IPS DF 6.9 (cell line): ENCODE data around the gene GDF15.
"Not testable (repeated sequence)": the region's sequence is repeated elsewhere in the genome, so short reads cannot be mapped to it uniquely, and the experiment has no call there.

ENCODE experiments used
- DNase-seq: peaks from one replicate; pipeline ENCODE4 v3.0.0-alpha.2; 2013; ENCODE audit warnings: low read depth, low spot score
- H3K27ac ChIP-seq: one replicate; pipeline ENCODE4 v1.5.1; 2013; ENCODE audit warnings: low read length, control low read depth
- H3K27me3 ChIP-seq: 2 replicates; pipeline ENCODE4 v1.6.1; 2013; ENCODE audit warnings: mild to moderate bottlenecking, low read length; ENCODE audit not compliant: control insufficient read depth, insufficient read depth
- H3K36me3 ChIP-seq: 2 replicates; pipeline ENCODE4 v1.6.1; 2013; ENCODE audit warnings: low read length; ENCODE audit not compliant: control insufficient read depth, insufficient read depth
- H3K4me1 ChIP-seq: 2 replicates; pipeline ENCODE4 v1.6.1; 2013; ENCODE audit warnings: low read length; ENCODE audit not compliant: control insufficient read depth, insufficient read depth
- H3K4me3 ChIP-seq: 2 replicates; pipeline ENCODE4 v1.5.1; 2013; ENCODE audit warnings: mild to moderate bottlenecking, low read length
- H3K9me3 ChIP-seq: 2 replicates; pipeline ENCODE4 v1.6.1; 2013; ENCODE audit warnings: low read length, inconsistent platforms; ENCODE audit not compliant: control insufficient read depth, insufficient read depth
- WGBS: extraction: QIAGEN DNeasy Blood & Tissue Kit; methylation state at CpG from one replicate; pipeline ENCODE4 v1.1.7; 2013; ENCODE audit warnings: mixed read lengths, missing lambda C conversion rate; ENCODE audit not compliant: insufficient read length, insufficient coverage; 5-methylcytosine and 5-hydroxymethylcytosine counted together

The GDF15 gene

DNA sequence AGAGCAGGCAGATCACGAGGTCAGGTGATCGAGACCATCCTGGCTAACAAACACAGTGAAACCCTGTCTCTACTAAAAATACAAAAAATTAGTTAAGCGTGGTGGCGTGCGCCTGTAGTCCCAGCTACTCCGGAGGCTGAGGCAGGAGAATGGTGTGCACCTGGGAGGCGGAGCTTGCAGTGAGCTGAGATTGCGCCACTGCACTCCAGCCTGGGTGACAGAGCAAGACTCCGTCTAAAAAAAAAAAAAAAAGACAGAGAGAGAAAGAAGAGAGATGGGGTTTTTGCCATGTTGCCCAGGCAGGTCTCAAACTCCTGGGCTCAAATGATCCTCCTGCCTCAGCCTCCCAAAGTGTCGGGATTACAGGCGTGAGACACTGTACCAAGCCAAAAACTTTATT, 19.8 kb downstream of the GDF15 start:
- H3K4me1 ChIP-seq, H3K36me3 ChIP-seq, H3K27me3 ChIP-seq, H3K27ac ChIP-seq, DNase-seq, H3K4me3 ChIP-seq, H3K9me3 ChIP-seq: not testable (repeated sequence)
- WGBS = no CpG with 5 or more reads among the region's 11 CpGs

DNA sequence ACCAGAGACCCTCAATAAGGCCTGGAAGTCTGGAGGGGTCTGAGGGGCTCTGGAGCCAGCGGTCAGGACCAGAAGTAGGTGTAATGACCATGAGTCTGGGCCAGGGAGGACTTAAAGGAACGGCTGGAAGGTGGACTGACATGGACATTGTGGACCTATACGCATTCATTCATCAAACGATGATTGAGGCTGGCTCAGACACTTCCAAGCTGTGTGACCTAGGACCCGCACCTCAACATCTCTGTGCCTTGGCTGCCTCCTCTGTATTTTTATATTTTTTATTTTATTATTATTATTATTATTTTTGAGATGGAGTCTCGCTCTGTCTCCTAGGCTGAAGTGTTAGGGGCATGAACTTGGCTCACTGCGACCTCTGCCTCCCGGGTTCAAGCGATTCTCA, 20.8 kb downstream of the GDF15 start:
- H3K4me1 ChIP-seq = no peaks in the 10 kb centered on the region
- no peaks in the 10 kb centered on the region for H3K9me3 ChIP-seq
- WGBS = no CpG with 5 or more reads among the region's 9 CpGs

GRCh38 chr19:18408053-18408476, 22.1 kb downstream of the GDF15 start:
- Histone ChIP-seq H3K27ac (no peak overlapping the region), H3K4me1 (no peaks in the 10 kb centered on the region), H3K4me3 (no peak overlapping the region), H3K27me3 (no peaks in the 10 kb centered on the region), H3K36me3 (no peaks in the 10 kb centered on the region), H3K9me3 (no peaks in the 10 kb centered on the region)
- DNase-seq = no peak
- no CpG with 5 or more reads among the region's 10 CpGs for WGBS

More for the DNA sequence above, 20.8 kb downstream of the GDF15 start:
- Histone ChIP-seq H3K36me3 (no peaks in the 10 kb centered on the region), H3K4me3 (no peak overlapping the region), H3K27ac (no peak overlapping the region), H3K27me3 (no peaks in the 10 kb centered on the region)
- DNase-seq = no peak

- no CpG with 5 or more reads among the region's 16 CpGs for WGBS
- Histone ChIP-seq H3K9me3 (no peaks in the 10 kb centered on the region), H3K36me3 (no peaks in the 10 kb centered on the region), H3K4me3 (no peak overlapping the region), H3K4me1 (0 out of 2 replicates have a peak, but pooled peaks cover 2% of the 10 kb centered on the region), H3K27me3 (no peaks in the 10 kb centered on the region), H3K27ac (no peak overlapping the region)
- no peak for DNase-seq
Measured at GRCh38 chr19:18412610-18413239, 26.8 kb downstream of the GDF15 start.

DNA sequence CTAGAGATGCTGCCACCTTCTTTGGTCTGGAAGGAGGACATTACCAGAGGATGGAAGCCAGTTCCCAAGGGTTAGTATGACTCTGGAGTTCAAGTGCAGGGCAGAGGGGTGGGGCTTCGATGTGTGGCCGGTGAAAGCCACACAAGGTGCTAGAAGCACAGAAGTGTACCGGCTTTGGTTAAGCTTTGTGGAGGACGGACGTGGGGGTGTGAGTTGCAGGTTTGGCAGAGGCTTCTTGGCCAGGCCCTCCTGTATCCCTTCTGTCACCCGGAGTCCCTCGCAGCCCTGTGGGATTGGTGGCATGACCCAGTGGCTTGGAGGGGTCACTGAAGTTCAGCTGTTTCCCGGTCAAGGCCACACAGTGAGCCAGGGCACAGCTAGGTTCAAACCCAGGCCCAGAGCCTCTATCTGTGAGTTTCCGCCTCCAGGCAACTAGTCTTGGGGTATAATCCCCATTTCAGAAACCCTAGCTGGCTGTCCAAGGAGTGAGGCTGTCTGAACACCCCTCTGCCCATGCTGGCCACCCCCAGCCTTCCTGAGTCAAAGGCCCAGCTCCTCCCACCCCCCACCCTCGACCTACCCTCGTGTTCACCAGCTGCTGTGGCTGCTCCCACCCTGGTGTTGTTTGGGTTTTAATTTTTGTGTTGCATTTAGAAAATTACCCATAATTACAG, 28.7 kb downstream of the GDF15 start:
- Histone ChIP-seq H3K27me3 (peaks cover 2% of the 10 kb centered on the region; the same call in 1 of the 2 replicates), H3K4me3 (no peak overlapping the region), H3K9me3 (no peaks in the 10 kb centered on the region), H3K4me1 (peaks cover 10% of the 10 kb centered on the region), H3K27ac (no peak overlapping the region), H3K36me3 (no peaks in the 10 kb centered on the region)
- WGBS = no CpG with 5 or more reads among the region's 11 CpGs
- DNase-seq = no peak

DNA sequence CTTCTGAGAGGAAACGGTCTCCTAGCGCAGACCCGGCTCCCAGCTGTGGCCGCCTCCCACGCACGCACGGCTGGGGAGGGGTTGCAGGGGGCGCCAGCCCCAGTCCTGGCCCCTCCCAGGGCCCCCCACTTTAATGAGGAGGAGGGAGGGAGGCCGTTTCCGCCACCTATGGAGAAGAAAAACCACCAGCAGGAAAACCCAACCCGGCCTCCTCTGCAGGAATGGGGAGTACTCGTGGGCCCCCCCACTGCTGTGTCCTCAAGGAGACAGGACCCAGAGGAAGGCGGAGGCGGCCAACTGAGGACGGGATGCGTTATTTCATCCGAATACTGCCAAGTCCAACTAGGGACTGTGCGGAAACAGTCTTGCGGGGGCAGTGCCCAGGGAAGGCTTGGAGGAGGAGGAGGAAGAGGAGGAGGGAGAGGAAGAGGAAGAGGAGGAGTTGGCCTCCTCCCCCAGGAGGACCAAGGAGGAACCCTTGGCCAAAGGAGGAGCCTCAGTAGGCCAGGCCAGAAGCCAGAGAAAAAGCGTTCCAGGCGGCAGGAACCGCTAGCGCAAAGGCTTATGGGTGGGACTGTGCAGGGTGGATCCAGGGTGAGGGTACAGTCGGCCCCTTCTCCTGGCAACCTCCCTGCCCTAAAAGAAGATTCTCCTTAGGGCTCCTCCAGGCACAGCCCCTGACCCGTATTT, 29.4 kb downstream of the GDF15 start:
- H3K27ac ChIP-seq = no peak overlapping the region
- no peak overlapping the region for H3K4me3 ChIP-seq
- WGBS = no CpG with 5 or more reads among the region's 25 CpGs

DNA sequence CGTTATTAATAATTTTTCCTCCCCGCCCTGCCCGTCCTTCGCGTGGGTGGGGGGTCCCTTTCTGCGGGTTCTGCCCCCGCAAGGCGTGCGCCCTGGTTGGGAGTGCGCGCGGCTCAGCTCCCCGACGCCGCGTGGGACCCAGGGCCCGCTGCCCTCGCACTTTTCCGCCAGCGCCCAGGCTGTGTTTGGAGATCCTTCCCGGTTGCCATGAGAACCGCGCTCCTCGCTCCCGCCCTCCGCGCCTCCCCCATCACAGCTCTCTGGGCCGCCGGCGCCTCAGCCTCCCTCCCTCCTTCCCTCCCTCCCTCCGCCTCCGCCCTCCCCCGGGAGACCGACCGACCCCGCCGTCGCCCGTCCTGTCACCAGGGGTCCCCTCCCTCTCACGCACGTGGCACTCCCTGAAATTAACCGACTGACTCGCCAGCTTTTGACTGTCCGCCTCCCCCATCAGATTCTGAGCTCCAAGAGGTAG, 30.9 kb downstream of the GDF15 start:
- peaks cover 10% of the 10 kb centered on the region for H3K4me1 ChIP-seq
- no CpG with 5 or more reads among the region's 44 CpGs for WGBS
- no peak overlapping the region for H3K27ac ChIP-seq

More for the DNA sequence above, 29.4 kb downstream of the GDF15 start:
- H3K27me3 ChIP-seq = peaks cover 2% of the 10 kb centered on the region; the same call in 1 of the 2 replicates
- H3K9me3 ChIP-seq = no peaks in the 10 kb centered on the region
- DNase-seq = no peak
- H3K4me1 ChIP-seq = peaks cover 10% of the 10 kb centered on the region
- no peaks in the 10 kb centered on the region for H3K36me3 ChIP-seq

DNA sequence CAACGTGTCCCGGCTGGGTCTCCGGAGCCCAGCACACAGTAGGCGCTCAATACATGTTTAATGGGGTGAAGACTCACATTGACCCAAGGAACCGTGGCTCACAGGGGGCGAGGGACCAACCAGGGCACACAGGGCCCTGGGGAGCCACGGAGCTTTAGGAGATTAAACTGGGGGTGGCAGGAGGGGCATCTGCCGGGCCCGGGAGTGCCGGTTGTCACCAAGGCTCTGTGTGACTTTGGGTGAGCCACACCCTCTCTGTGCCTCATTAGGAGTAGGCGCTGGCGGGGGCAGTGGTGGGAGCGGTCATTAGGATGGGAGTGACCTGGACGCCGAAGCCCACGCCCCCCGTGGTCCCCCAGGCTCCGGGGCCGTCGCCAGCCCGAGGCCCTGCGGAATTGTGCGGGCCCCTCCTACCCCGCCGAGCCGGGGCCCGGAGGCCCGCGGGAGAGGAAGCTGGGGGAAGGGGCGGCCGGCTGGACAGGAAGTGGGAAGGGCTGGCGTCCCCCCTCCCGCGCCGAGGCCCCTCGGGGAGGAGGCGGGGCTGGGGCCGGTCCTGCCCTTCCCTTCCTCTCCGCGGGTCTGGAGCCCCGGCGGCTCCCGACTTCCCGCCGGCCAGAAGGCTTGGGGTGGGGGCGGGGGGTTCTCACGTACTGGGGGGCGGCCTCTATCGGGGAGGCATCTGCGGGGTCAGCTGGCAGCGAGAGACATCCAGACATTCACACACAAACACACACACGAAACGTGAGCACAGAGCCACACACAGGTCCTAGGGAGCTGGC, 31.5 kb downstream of the GDF15 start:
- Histone ChIP-seq H3K9me3 (no peaks in the 10 kb centered on the region), H3K4me1 (peaks cover 10% of the 10 kb centered on the region), H3K27me3 (peaks cover 2% of the 10 kb centered on the region; the same call in 1 of the 2 replicates), H3K4me3 (peak overlapping the region; percentile 29; the same call in 1 of the 2 replicates), H3K36me3 (no peaks in the 10 kb centered on the region), H3K27ac (no peak overlapping the region)
- no CpG with 5 or more reads among the region's 53 CpGs for WGBS
- DNase-seq = no peak

More for the DNA sequence above, 30.9 kb downstream of the GDF15 start:
- Histone ChIP-seq H3K4me3 (peak overlapping the region; percentile 29; the same call in 1 of the 2 replicates), H3K9me3 (no peaks in the 10 kb centered on the region), H3K36me3 (no peaks in the 10 kb centered on the region), H3K27me3 (peaks cover 2% of the 10 kb centered on the region; the same call in 1 of the 2 replicates)
- no peak for DNase-seq

DNA sequence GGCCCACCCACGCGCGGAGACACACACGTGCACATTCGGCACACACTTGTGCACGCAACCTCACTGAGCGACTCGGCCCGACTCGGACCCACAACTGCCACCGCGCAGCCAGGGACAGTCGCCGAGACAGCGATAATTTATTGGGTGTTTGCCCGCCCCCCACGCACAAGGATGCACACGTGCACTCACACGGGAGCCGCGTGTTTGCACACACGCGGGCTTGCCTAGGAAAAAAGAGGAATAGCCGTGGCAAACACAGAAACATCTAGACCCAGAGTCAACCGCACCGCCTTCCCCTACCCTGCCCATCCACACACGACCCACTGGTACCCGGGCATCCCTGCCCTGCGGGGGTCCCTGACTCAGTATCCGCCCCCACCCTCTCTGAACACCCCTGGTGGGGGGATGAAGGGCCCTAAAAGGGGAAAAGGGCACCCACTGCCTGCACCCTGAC, 32.1 kb downstream of the GDF15 start:
- no peak for DNase-seq
- WGBS = no CpG with 5 or more reads among the region's 30 CpGs
- no peak overlapping the region for H3K27ac ChIP-seq
- H3K36me3 ChIP-seq = no peaks in the 10 kb centered on the region
- H3K4me3 ChIP-seq = peak overlapping the region; percentile 3; the same call in 1 of the 2 replicates
- H3K9me3 ChIP-seq = no peaks in the 10 kb centered on the region
- peaks cover 10% of the 10 kb centered on the region for H3K4me1 ChIP-seq
- H3K27me3 ChIP-seq = peaks cover 2% of the 10 kb centered on the region; the same call in 1 of the 2 replicates
